ENCODE measurements around the gene RHBG.

DNA sequence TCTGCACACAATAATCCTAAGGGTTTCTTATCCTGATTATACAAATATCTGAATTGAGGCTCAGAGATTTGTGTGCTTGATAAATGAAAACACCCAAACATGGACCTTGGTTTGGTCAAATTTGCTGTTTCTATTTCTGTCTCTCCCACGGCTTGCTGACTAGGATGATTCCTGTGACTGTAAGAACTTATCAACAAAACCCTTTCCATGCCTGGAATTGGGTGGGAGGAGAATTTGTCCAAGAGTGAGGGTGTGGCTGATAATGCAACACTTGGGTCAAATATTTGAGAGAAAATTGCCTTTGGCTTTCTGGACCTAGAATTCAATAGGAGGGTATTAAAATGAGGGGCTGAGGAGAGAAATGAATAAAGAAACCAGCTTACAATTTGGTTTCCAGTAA is 48.0 kb downstream of the RHBG start:
- TF ChIP-seq CTCF (IDR thresholded peaks at IDR 0.05; ENCODE audit: poor library complexity): no peak
- TF ChIP-seq EZH2 (IDR thresholded peaks at IDR 0.05; ENCODE audit: borderline replicate concordance): no peak
- no peak for TF ChIP-seq EZH2phosphoT487 (IDR thresholded peaks at IDR 0.05; ENCODE audit: low read depth, severe bottlenecking, unreplicated experiment)

All from hepatocyte (in vitro differentiated cells).